HEK293 (cell line): ENCODE measurements around the gene FRAT2.

Source experiments
- ATF2 ChIP-seq: fragments of 450-650 bp; formaldehyde crosslinking; IDR thresholded peaks from 2 replicates; pipeline ENCODE4 v1.5.1; 2016; ENCODE audit warnings: missing biosample characterization, missing genetic modification characterization, low read depth
- CTCF ChIP-seq: fragments of 450-650 bp; formaldehyde crosslinking; IDR thresholded peaks from 2 replicates; pipeline ENCODE4 v1.5.1; 2016; ENCODE audit warnings: missing biosample characterization, missing genetic modification characterization
- KLF10 ChIP-seq: fragments of 450-650 bp; IDR thresholded peaks from 2 replicates; pipeline ENCODE4 v1.5.1; 2018; ENCODE audit warnings: missing biosample characterization, mild to moderate bottlenecking, missing genetic modification characterization
- PBX3 ChIP-seq: sonication (generic); formaldehyde crosslinking; IDR thresholded peaks from 2 replicates; pipeline ENCODE4 v1.8.1; 2022; ENCODE audit warnings: mild to moderate bottlenecking, moderate library complexity, missing genetic modification reagents
- PRDM4 ChIP-seq: fragments of 450-650 bp; formaldehyde crosslinking; IDR thresholded peaks from 2 replicates; pipeline ENCODE4 v1.5.1; 2017; ENCODE audit warnings: missing biosample characterization, missing genetic modification characterization
- TCF7L2 ChIP-seq: IDR thresholded peaks from 2 replicates; pipeline ENCODE4 v1.6.1; 2011; ENCODE audit warnings: low read depth, mild to moderate bottlenecking, inconsistent platforms, low read length, moderate library complexity, borderline replicate concordance
- ZFP41 ChIP-seq: fragments of 450-650 bp; formaldehyde crosslinking; IDR thresholded peaks from 2 replicates; pipeline ENCODE4 v1.5.1; 2016; ENCODE audit warnings: missing biosample characterization, missing genetic modification characterization, borderline replicate concordance
- ZNF175 ChIP-seq: fragments of 450-650 bp; formaldehyde crosslinking; IDR thresholded peaks from 2 replicates; pipeline ENCODE4 v1.5.1; 2016; ENCODE audit warnings: missing biosample characterization, missing genetic modification characterization
- ZNF274 ChIP-seq, 2 experiments: fragments of 200-500 bp in 1 of 2; fragments of 450-650 bp in 1 of 2; sonication (Bioruptor generic) in 1 of 2; formaldehyde crosslinking in 1 of 2; IDR thresholded peaks; 2 replicates each; pipeline versions ENCODE4 v1.5.1 to v1.6.1; 2014 to 2016; ENCODE audit warnings: borderline replicate concordance in 1 of 2, inconsistent platforms in 1 of 2, low read length in 1 of 2, missing biosample characterization in 1 of 2, missing genetic modification characterization in 1 of 2
- ZNF366 ChIP-seq: fragments of 450-650 bp; formaldehyde crosslinking; conservative IDR thresholded peaks from 2 replicates; pipeline ENCODE4 v1.5.1; 2016; ENCODE audit warnings: missing biosample characterization, missing genetic modification characterization
- ZNF501 ChIP-seq: fragments of 450-650 bp; formaldehyde crosslinking; IDR thresholded peaks from 2 replicates; pipeline ENCODE4 v1.5.1; 2016; ENCODE audit warnings: missing biosample characterization, missing genetic modification characterization
- ZNF510 ChIP-seq: fragments of 450-650 bp; formaldehyde crosslinking; IDR thresholded peaks from 2 replicates; pipeline ENCODE4 v1.5.1; 2018; ENCODE audit warnings: mild to moderate bottlenecking, missing genetic modification characterization, missing biosample characterization; ENCODE audit not compliant: insufficient replicate concordance
- ZNF707 ChIP-seq: fragments of 450-650 bp; formaldehyde crosslinking; IDR thresholded peaks from 2 replicates; pipeline ENCODE4 v1.5.1; 2016; ENCODE audit warnings: missing biosample characterization, missing genetic modification characterization
- ZSCAN30 ChIP-seq: fragments of 450-650 bp; IDR thresholded peaks from 2 replicates; pipeline ENCODE4 v1.5.1; 2018; ENCODE audit warnings: missing biosample characterization, mild to moderate bottlenecking, missing genetic modification characterization, moderate library complexity

DNA sequence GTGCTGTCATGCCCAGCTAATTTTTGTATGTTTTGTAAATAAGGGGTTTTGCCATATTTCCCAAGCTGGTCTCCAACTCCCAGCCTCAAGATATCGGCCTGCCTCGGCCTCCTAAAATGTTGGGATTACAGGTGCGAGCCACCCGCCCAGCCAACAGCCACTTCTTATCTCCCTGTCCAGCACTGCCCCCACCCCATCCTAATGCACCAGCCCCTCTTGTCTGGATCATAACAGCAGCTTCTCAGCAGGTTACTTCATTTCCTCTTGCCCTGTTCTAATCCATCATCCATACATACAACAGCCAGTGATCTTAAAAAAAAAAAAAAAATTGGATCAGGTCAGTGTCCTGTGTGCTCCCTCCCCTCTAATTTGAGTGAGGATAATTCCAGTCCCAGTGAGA is 12.8 kb upstream of the FRAT2 start:
- TF ChIP-seq ZNF510 (tag by site-specific recombination): no peak
- no peak for TF ChIP-seq ZFP41 (tag by site-specific recombination)
- no peak for TF ChIP-seq PRDM4 (tag by site-specific recombination)
- TF ChIP-seq ZNF501: no peak
- TF ChIP-seq CTCF (tag by site-specific recombination): no peak
- TF ChIP-seq ZNF707: no peak
- TF ChIP-seq TCF7L2: no peak
- TF ChIP-seq ZNF366: no peak
- TF ChIP-seq KLF10 (tag by site-specific recombination): no peak
- no peak for TF ChIP-seq ZSCAN30 (tag by site-specific recombination)
- TF ChIP-seq ZNF274 (IDR thresholded peaks at IDR 0.05; ENCODE audit: low read length): no peak
- no peak for TF ChIP-seq ZNF274 (tag by site-specific recombination; IDR thresholded peaks at IDR 0.05; ENCODE audit: borderline replicate concordance)
- no peak for TF ChIP-seq PBX3 (CRISPR knock-in tag)
- TF ChIP-seq ZNF175 (tag by site-specific recombination): no peak
- no peak for TF ChIP-seq ATF2
